NT2/D1 (cell line): ENCODE measurements around the gene CMTM5.
A peak's percentile ranks its signal among the peaks of the same experiment; 100 is the strongest.

Source experiments
- DNase-seq: peaks from one replicate; pipeline ENCODE4 v3.0.0-alpha.2; 2011; ENCODE audit warnings: low read depth, low spot score
- H3K27me3 ChIP-seq: 2 replicates; pipeline ENCODE4 v1.6.0; 2011; ENCODE audit warnings: mild to moderate bottlenecking; ENCODE audit not compliant: insufficient read length, insufficient read depth
- H3K36me3 ChIP-seq: 2 replicates; pipeline ENCODE4 v1.6.1; 2011; ENCODE audit warnings: mild to moderate bottlenecking, low read length, mixed read lengths; ENCODE audit not compliant: insufficient read depth, insufficient read length
- H3K4me1 ChIP-seq: 2 replicates; pipeline ENCODE4 v1.5.1; 2011; ENCODE audit not compliant: insufficient read depth, insufficient read length
- H3K4me3 ChIP-seq: 2 replicates; pipeline ENCODE4 v1.5.1; 2011; ENCODE audit warnings: low read depth; ENCODE audit not compliant: insufficient read length
- H3K9ac ChIP-seq: 2 replicates; pipeline ENCODE4 v1.6.0; 2011; ENCODE audit warnings: low read depth; ENCODE audit not compliant: insufficient read length
- H3K9me3 ChIP-seq: 2 replicates; pipeline ENCODE4 v1.5.1; 2011; ENCODE audit warnings: mild to moderate bottlenecking, low read length; ENCODE audit not compliant: insufficient read depth
- SUZ12 ChIP-seq: IDR thresholded peaks from 2 replicates; pipeline ENCODE4 v1.6.1; 2011; ENCODE audit not compliant: insufficient read length, insufficient read depth; ENCODE audit errors: extremely low read depth
- YY1 ChIP-seq: IDR thresholded peaks from 2 replicates; pipeline ENCODE4 v1.6.1; 2011; ENCODE audit not compliant: insufficient read length, insufficient read depth
- ZNF274 ChIP-seq: IDR thresholded peaks from 2 replicates; pipeline ENCODE4 v1.6.1; 2011; ENCODE audit warnings: mild to moderate bottlenecking, low read depth, low read length

Gene CMTM5, protein sequence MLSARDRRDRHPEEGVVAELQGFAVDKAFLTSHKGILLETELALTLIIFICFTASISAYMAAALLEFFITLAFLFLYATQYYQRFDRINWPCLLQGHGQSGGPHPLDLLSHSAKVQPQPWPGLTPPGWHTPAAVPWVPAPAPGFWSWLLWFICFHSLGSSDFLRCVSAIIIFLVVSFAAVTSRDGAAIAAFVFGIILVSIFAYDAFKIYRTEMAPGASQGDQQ

DNA sequence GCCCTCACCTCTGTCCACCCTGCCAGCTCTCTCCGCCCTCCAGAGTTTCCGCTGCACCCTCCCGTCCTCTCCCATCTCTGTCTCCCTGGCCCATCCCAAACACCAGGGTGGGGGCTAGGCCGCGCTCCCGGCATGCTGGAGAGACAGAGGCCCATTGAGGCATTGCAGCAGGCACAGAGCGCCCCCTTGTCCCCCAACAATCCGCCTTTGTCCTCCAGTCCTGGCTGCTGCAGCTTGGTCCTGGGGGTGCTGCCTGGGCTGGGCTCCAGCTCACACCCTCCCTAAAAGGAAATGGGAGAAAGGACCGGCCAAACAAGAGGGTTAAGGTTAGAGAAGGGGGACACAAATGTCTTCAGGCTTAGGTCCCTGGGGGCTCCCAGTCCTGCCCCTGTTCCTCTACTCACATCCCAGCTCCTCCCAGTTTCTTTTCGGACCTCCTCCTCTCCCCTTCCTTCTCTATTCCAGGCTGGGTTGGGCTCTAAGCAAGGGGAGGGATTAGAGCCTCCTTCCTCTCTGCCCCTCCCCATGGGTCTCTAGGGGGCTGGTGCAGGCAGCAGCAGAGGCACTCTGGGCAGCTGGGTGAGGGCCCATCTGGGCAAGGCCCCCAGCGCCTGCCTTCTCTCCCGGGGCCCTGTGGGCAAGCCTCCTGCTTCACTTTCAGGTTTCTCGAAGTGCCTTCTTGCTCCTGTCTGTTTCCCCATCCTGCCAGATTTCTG, at the start of gene CMTM5:
Gene CMTM5, plus strand, starts transcription at position 565 of the 716 bp plus-strand sequence. CDS start 206 bp downstream, outside the sequence.
- H3K36me3 ChIP-seq: peaks cover 5% of the 10 kb centered on the region
- H3K4me1 ChIP-seq: peaks cover 9% of the 10 kb centered on the region
- no peak for TF ChIP-seq SUZ12
- no peak for TF ChIP-seq ZNF274
- no peak for TF ChIP-seq YY1
- H3K9ac ChIP-seq: peak within 1 kb of the TSS; percentile 34
- DNase-seq: no peak
- H3K9me3 ChIP-seq: no peaks in the 10 kb centered on the region
- no peak within 1 kb of the TSS for H3K4me3 ChIP-seq
- H3K27me3 ChIP-seq: peaks cover 18% of the 10 kb centered on the region

DNA sequence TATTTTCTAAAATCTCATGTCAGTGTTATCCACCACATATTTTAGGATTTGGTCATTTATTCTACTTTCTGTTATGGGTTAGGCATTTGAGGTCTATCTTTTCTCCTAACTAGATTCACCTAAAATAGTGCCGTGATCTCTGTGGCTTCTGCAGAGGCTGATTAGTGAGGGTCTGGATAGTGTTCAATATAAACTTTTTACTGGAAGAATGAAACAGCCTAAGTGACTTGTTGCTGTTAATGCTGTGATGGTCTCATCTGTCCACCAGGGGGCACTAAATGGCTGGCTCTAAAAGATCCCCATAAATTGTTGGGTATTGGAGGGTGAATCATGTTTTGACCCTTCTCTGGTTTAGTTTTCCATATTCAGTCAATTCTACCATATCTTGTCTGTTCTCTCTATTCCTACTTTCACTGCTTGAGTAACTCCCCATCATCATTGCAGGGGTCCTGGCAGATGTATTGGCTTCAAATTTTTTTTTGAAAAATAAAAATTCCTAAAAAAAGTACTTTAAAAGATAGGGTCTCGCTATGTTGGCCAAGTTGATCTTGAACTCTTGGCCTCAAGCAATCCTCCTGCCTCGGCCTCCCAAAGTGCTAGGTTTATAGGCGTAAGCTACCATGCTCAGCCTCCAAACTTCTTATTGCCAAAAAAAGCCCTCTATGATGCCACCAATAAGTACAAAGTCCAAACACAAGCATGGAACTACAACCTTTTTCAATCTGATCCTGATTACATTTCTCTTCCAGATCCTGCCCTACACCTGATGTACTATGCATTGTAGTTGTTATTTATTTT, 48.7 kb upstream of the CMTM5 start:
- TF ChIP-seq SUZ12: no peak
- Histone ChIP-seq H3K9ac (no peak overlapping the region), H3K4me1 (no peaks in the 10 kb centered on the region), H3K27me3 (no peaks in the 10 kb centered on the region), H3K4me3 (no peak overlapping the region), H3K36me3 (peaks cover 24% of the 10 kb centered on the region), H3K9me3 (no peaks in the 10 kb centered on the region)
- peak; percentile 68 for DNase-seq

DNA sequence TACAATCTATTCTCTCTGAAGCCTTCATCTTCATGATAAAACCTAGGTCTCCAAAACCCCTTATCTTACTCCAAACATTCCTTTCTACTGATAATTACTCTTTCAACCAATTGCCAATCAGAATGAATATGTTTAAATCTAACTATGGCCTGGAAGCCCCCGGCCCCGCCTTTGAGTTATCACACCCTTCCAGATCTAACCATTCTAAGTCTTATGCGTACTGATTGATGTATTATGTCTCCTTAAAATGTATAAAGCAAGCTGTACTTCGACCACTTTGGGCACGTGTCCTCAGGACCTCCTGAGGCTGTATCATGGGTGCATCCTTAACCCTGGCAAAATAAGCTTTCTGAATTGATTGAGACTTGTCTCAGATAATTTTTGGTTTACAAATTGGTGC, 41.2 kb upstream of the CMTM5 start:
- no peak for DNase-seq
- no peak overlapping the region for H3K9ac ChIP-seq
- peaks cover 34% of the 10 kb centered on the region for H3K9me3 ChIP-seq
- H3K4me3 ChIP-seq: no peak overlapping the region
- H3K4me1 ChIP-seq: no peaks in the 10 kb centered on the region
- no peaks in the 10 kb centered on the region for H3K27me3 ChIP-seq
- TF ChIP-seq YY1: no peak
- no peak for TF ChIP-seq SUZ12
- TF ChIP-seq ZNF274: no peak
- no peaks in the 10 kb centered on the region for H3K36me3 ChIP-seq

DNA sequence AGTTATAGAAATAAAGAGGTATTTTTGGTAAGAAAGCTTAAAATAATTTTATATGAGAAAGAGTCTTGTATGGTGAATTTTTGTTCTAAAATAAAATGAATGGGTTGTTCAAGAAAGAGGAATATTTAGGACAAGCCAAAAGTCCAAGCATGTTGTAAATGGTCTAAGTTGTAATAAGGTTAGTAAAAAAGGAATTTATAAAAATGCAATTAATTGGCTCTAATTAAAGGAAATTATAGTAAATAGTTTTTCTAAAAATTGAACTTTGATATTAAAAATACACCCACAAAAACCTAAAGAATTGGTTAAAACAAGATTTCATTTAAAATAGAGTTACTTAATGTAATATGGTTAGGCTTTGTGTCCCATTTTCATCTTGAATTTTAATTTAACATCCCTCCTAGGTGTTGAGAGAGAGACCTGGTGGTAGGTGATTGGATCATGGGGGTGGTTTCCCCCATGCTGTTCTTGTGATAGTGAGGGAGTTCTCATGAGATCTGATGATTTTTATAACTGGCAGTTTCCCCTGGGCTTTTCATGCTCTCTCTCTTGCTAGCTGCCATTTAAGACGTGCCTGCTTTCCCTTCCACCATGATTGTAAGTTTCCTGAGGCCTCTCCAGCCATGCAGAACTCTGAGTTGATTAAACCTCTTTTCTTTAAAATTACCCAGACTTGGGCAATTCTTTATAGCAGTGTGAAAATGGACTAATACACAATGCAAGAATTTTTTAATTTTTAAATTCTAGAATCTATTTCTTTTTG, 37.2 kb upstream of the CMTM5 start:
- TF ChIP-seq ZNF274 (no peak), YY1 (no peak), SUZ12 (no peak)
- Histone ChIP-seq H3K4me3 (no peak overlapping the region), H3K4me1 (no peaks in the 10 kb centered on the region), H3K9ac (no peak overlapping the region), H3K9me3 (peaks cover 43% of the 10 kb centered on the region), H3K27me3 (no peaks in the 10 kb centered on the region), H3K36me3 (no peaks in the 10 kb centered on the region)
- no peak for DNase-seq

DNA sequence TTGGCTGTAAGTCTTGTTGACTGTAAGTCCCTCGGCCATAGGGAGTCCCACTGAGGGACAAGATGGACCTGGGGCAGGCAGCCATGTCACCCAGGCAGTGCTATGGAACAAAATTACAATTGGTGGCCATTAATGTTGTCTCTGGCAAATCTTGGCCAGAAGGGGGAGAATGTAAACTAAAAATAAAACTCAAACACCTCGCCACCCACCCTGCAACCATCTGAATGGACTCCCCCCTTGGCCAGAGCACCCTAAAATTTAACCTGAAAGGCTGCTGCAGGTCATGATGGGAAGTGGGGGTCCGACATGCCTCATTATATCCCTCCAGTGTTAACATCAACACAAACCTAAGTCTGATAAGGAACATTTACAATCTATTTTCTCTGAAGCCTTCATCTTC, 32.4 kb upstream of the CMTM5 start:
- Histone ChIP-seq H3K4me3 (no peak overlapping the region), H3K4me1 (peaks cover 8% of the 10 kb centered on the region), H3K9me3 (peaks cover 21% of the 10 kb centered on the region), H3K27me3 (no peaks in the 10 kb centered on the region), H3K36me3 (peaks cover 32% of the 10 kb centered on the region), H3K9ac (no peak overlapping the region)
- TF ChIP-seq SUZ12: no peak
- TF ChIP-seq ZNF274: no peak
- no peak for TF ChIP-seq YY1
- DNase-seq: no peak

DNA sequence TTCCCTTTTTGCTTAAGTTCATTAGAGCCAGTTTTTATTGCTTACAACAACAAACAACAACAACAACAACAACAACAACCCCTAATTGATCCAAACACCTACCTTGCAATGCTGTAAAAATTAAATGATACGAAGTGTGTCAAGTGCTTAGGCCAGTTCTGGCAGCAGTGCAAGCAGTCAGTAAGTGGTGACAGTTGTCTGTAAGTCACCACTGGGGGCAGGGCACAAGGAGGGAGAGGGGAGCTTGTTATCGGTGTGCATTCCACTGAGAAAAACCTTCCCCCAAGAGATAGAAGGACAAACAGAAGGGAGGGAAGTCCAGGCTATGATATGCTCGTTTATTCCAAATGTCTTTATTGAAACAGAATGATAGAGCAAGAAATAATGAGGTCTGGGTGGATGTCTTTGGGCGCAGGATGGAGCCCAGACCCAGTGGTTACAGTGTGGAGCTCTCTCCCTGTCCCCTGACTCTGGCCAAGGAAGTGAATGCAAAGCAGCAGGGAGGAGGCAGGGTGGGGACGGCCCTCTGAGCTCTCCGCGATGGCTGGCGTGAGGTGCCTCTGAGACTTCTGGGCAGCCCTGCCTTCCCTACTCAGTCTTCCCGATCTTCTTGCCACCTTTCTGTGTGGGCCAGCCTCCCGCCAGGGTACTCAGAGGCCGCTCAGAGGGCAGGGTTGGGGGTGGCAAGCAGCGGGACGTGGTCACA, 30.7 kb upstream of the CMTM5 start:
- H3K4me1 ChIP-seq: peaks cover 8% of the 10 kb centered on the region
- H3K36me3 ChIP-seq: peaks cover 40% of the 10 kb centered on the region
- H3K4me3 ChIP-seq: no peak overlapping the region
- no peak for TF ChIP-seq SUZ12
- no peak for TF ChIP-seq YY1
- no peak overlapping the region for H3K9ac ChIP-seq
- DNase-seq: no peak
- H3K27me3 ChIP-seq: peaks cover 3% of the 10 kb centered on the region
- peaks cover 4% of the 10 kb centered on the region for H3K9me3 ChIP-seq
